Heart left ventricle (tissue), 13 donors: ENCODE results near the gene ASMT.

Experiments used
- POLR2A ChIP-seq, 2 donors: fragments of 450-650 bp; IDR thresholded peaks; one replicate each; pipeline ENCODE4 v1.6.1; 2017; ENCODE audit warnings: antibody characterized with exemption in 2 of 2, mild to moderate bottlenecking in 2 of 2, moderate library complexity in 2 of 2
- TF ChIP-seq, protein P1 (sequence below), 12 donors: fragments of 200-600 bp; sonication (generic) in 4 of 12; IDR thresholded peaks; one replicate each; pipeline versions ENCODE4 v1.5.0 to v1.8.0; 2018 to 2022; ENCODE audit warnings: antibody characterized with exemption in 12 of 12, mild to moderate bottlenecking in 5 of 12
- donor health status: ischemic (EF 13 %, LVEDD 7.1; RV severe dilation, severe dysfunction).
- donor health status: DM: no; HTN: yes; CAD: no.
- donor health status: DM: no; HTN: no; CAD: no.
- donor health status: ischemic (EF 25% LVEDD 6.9; RV normal size, moderate dysfunction).
- donor health status: ischemic (EF 25% LVEDD 5.7; RV mildly dilated, moderate dysfunction).
- donor health status: ischemic (EF 35%, LVEDD 5.7; RV mildly dilated, moderate dysfunction).
- donor health status: nonischemic (EF 11% LVEDD 7.7; RV severe dilation, severe dysfunction).
- donor health status: DM: yes; HTN: yes; CAD: no.
- donor health status: PGD.
- donor health status: ischemic (EF 29% LVEDD 5.4; RV normal size, mild dysfunction).
- donor health status: nonischemic (EF 23%, LVEDD 6.1; RV moderate dilation, normal function).

- TF ChIP-seq POLR2A (IDR thresholded peaks at IDR 0.05) = no peak
- TF ChIP-seq, protein P1, sequence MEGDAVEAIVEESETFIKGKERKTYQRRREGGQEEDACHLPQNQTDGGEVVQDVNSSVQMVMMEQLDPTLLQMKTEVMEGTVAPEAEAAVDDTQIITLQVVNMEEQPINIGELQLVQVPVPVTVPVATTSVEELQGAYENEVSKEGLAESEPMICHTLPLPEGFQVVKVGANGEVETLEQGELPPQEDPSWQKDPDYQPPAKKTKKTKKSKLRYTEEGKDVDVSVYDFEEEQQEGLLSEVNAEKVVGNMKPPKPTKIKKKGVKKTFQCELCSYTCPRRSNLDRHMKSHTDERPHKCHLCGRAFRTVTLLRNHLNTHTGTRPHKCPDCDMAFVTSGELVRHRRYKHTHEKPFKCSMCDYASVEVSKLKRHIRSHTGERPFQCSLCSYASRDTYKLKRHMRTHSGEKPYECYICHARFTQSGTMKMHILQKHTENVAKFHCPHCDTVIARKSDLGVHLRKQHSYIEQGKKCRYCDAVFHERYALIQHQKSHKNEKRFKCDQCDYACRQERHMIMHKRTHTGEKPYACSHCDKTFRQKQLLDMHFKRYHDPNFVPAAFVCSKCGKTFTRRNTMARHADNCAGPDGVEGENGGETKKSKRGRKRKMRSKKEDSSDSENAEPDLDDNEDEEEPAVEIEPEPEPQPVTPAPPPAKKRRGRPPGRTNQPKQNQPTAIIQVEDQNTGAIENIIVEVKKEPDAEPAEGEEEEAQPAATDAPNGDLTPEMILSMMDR (IDR thresholded peaks at IDR 0.05) = no peak
Measured at GRCh38 chrX:1577845-1578244, 37.0 kb upstream of the ASMT start.
